Stimulated activated naive B cell treated with anti-CD40 and anti-IgM and Interleukin-4, amounts not matched to agents 10 μg/mL and 1 μg/mL and 100 μg/mL, for 72 hours (primary cell): ENCODE measurements around the gene AGBL1.
"Not testable (repeated sequence)": the region's sequence is repeated elsewhere in the genome, so short reads cannot be mapped to it uniquely, and the experiment has no call there.

ENCODE experiments used
- ATAC-seq, 2 donors: fragments of 150-1000 bp; cut with Tn5 transposase; replicated peaks; 2 replicates each; pipeline ENCODE4 v1.10.0; 2021; ENCODE audit warnings: moderate library complexity in 1 of 2
- DNase-seq: peaks from one replicate; pipeline ENCODE4 v3.0.0; 2021
- H3K27ac Mint-ChIP-seq: one replicate; pipeline ENCODE4 v1.8.0; 2022; ENCODE audit warnings: mild to moderate bottlenecking, mixed read lengths
- H3K27me3 Mint-ChIP-seq, 2 donors: one replicate each; pipeline ENCODE4 v1.8.0; 2022; ENCODE audit warnings: mixed read lengths in 2 of 2
- H3K36me3 Mint-ChIP-seq, 2 donors: one replicate each; pipeline ENCODE4 v1.8.0; 2022; ENCODE audit warnings: mixed read lengths in 2 of 2, mild to moderate bottlenecking in 1 of 2
- H3K4me1 Mint-ChIP-seq, 2 donors: one replicate each; pipeline ENCODE4 v1.8.0; 2022; ENCODE audit warnings: mixed read lengths in 2 of 2, mild to moderate bottlenecking in 1 of 2
- H3K4me3 Mint-ChIP-seq, 2 donors: one replicate each; pipeline ENCODE4 v1.8.0; 2022; ENCODE audit warnings: mild to moderate bottlenecking in 2 of 2, mixed read lengths in 2 of 2, moderate library complexity in 1 of 2
- H3K9me3 Mint-ChIP-seq, 2 donors: one replicate each; pipeline ENCODE4 v1.8.0; 2022; ENCODE audit warnings: mixed read lengths in 2 of 2, mild to moderate bottlenecking in 1 of 2

Gene AGBL1

GRCh38 chr15:86878844-86879243 lies 799.2 kb downstream of the AGBL1 start:
- H3K36me3 Mint-ChIP-seq, H3K4me3 Mint-ChIP-seq, H3K27ac Mint-ChIP-seq, H3K4me1 Mint-ChIP-seq, H3K27me3 Mint-ChIP-seq, DNase-seq, H3K9me3 Mint-ChIP-seq: not testable (repeated sequence)
- ATAC-seq: peak; percentile 16 to 38

DNA sequence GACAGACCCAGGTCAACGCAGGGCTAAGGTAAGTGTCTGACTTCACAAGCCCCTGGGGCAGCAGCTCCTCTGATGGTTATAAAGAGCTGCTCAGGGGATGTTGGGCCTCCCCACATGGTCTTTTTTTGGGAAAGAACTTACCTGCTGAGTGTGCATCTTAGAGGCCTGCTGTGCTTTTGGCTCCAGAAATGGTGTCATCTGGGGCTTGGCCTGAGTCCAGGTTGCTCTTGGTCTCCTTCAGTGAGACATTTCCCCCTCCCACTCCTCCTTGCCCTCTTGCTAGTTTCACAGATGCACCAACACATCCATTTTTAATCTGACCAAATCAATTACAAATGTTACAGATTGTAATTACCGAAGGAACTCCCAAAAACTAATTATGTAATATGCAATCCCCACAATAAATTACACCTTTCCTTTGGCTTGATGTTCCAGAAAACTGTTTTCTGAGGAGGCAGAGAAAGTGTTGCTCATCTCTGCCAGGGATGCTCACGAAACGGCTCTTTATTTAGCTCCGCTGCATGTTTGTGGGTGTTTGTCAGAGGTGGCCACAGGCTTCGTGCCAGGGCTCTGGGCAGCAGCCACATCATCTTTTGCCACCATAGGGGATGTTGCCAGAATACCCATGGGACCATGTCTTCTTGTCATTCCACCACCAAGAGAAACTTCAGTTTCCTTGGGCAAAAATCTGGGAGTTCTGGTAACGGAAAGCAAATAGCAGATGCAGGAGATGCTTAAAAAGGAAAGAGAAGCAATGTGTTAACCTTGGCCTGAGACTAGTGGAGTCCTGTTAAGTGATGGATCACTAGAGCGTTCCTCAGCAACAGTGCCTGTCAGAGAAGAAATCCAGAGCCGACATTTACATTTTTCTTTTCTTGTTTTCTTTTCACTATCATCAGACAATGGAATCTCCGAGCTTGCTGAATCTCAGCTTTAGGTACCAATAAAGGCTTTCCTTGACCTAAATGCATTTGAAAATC lies 799.9 kb downstream of the AGBL1 start:
- no peak for ATAC-seq
- H3K9me3 Mint-ChIP-seq: peaks cover 0 to 4% of the 10 kb centered on the region in 2 donors
- no peak for DNase-seq
- no peaks in the 10 kb centered on the region for H3K4me1 Mint-ChIP-seq
- H3K36me3 Mint-ChIP-seq: no peaks in the 10 kb centered on the region
- H3K27me3 Mint-ChIP-seq: no peaks in the 10 kb centered on the region
- no peak overlapping the region for H3K27ac Mint-ChIP-seq
- H3K4me3 Mint-ChIP-seq: no peak overlapping the region

DNA sequence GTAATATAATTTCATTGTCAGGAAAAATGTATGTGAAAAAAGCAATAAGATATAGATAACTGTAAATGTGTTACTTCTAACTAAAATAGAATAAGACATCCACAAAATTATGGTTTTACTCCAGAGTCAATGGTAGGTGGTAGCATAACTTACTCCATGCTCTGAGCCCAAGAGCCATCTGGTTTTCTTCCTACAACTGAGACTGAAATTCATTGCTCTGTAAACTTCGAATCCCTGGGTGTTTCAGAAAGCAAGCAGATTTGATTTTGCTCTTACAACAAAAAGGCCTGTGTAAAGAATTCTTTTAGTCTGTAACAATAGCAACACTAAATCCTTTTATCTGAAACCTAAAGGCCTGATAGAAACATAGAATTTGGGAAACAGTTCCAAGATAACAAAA lies 805.9 kb downstream of the AGBL1 start:
- ATAC-seq: no peak
- H3K27ac Mint-ChIP-seq: no peak overlapping the region
- no peaks in the 10 kb centered on the region for H3K36me3 Mint-ChIP-seq
- H3K9me3 Mint-ChIP-seq: peaks cover 0 to 1% of the 10 kb centered on the region in 2 donors
- DNase-seq: no peak
- H3K4me1 Mint-ChIP-seq: no peaks in the 10 kb centered on the region
- no peak overlapping the region for H3K4me3 Mint-ChIP-seq
- no peaks in the 10 kb centered on the region for H3K27me3 Mint-ChIP-seq

GRCh38 chr15:86892774-86893449 lies 813.2 kb downstream of the AGBL1 start:
- Mint-ChIP-seq H3K4me1 (no peaks in the 10 kb centered on the region), H3K4me3 (no peak overlapping the region), H3K27me3 (no peaks in the 10 kb centered on the region), H3K36me3 (no peaks in the 10 kb centered on the region), H3K27ac (no peak overlapping the region), H3K9me3 (peaks cover 4 to 7% of the 10 kb centered on the region in 2 donors)
- DNase-seq (no peak), ATAC-seq (no peak)

DNA sequence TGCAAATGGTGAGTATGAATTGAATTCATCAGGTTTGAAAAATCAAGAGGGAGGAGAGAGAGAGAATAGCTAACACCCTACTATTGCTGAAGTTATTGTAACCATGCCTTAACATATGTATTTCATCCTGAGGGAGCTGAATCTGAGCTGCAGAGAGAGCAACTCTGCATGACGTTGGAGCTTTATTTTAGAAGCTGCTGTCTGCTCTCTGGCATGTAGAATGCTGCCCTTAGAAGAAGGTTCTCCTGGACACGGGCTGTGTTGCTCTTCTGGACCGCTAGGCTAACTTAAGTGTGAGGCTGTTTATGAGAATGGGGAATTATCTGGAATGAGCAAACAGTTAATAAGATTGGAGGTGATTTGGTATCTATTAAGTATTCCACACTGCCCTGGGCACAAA lies 814.6 kb downstream of the AGBL1 start:
- H3K4me1 Mint-ChIP-seq: no peaks in the 10 kb centered on the region
- H3K27ac Mint-ChIP-seq: no peak overlapping the region
- H3K9me3 Mint-ChIP-seq: peaks cover 7 to 10% of the 10 kb centered on the region in 2 donors
- H3K36me3 Mint-ChIP-seq: no peaks in the 10 kb centered on the region
- no peak overlapping the region for H3K4me3 Mint-ChIP-seq
- no peaks in the 10 kb centered on the region for H3K27me3 Mint-ChIP-seq
- DNase-seq (no peak), ATAC-seq (no peak)

GRCh38 chr15:86903642-86904421 lies 824.2 kb downstream of the AGBL1 start:
- H3K36me3 Mint-ChIP-seq: no peaks in the 10 kb centered on the region
- H3K27ac Mint-ChIP-seq: no peak overlapping the region
- DNase-seq (no peak), ATAC-seq (no peak)
- H3K4me3 Mint-ChIP-seq: no peak overlapping the region
- no peaks in the 10 kb centered on the region for H3K4me1 Mint-ChIP-seq
- H3K9me3 Mint-ChIP-seq: peaks cover 2 to 10% of the 10 kb centered on the region in 2 donors
- peaks cover 5% of the 10 kb centered on the region in 2 donors for H3K27me3 Mint-ChIP-seq

DNA sequence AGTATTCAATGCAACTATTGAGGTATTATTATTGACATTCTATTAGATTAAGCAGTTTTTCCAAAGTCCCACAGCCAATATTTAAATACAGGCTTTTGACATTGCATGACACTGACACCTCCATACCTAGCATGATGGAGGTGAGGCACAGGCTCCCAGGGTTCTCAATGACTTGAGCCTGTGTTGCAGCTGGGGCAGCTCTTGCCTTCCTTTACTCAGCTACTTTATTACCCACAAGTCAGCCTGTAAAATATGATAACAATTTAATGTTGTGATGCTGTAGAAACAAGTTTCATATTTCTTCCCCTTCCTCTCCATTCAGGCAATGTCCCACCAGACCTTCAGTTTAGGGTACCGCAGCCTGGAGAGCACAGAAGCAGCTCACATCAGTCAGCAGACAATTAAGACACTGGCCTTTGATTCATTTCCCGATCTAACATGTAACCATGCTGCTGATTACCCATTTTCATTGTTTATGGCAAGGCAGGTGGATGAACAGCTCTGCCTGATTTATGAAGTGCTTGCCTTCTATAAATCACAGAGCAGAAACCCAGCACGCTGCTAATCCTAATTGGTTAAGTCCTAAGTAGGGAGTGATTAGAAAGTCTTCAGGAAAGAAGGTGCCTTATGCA lies 826.1 kb downstream of the AGBL1 start:
- Mint-ChIP-seq H3K9me3 (peaks cover 0 to 6% of the 10 kb centered on the region in 2 donors), H3K27ac (no peak overlapping the region), H3K4me3 (no peak overlapping the region), H3K27me3 (peaks cover 5% of the 10 kb centered on the region in 2 donors), H3K36me3 (no peaks in the 10 kb centered on the region), H3K4me1 (no peaks in the 10 kb centered on the region)
- ATAC-seq: no peak
- DNase-seq: no peak

- Mint-ChIP-seq H3K36me3 (no peaks in the 10 kb centered on the region), H3K27me3 (peaks cover 5% of the 10 kb centered on the region in 2 donors), H3K27ac (no peak overlapping the region), H3K9me3 (peaks cover 0 to 6% of the 10 kb centered on the region in 2 donors), H3K4me3 (no peak overlapping the region), H3K4me1 (no peaks in the 10 kb centered on the region)
- DNase-seq: no peak
- no peak for ATAC-seq
These were observed 826.7 kb downstream of the AGBL1 start for GRCh38 chr15:86906376-86906775.

DNA sequence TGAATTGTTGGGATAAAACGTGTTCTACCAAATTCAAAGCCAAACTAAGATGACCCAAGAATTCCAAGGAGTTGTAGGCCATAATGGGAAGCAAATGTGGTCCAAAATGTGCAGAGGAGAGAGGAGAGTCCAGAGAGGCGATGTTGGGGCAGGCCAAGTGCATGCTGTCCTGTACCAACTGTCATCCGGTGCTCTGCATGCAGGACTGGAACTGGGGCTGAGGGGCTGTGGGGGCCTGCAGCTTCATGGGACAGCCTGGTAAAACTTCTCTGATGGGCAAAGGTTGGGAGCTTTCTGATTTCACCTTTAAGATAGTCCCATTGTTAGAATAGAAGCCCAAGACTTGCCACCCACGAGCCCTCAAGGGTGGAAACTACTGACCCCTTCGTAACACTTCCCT lies 831.4 kb downstream of the AGBL1 start:
- H3K27ac Mint-ChIP-seq: no peak overlapping the region
- no peaks in the 10 kb centered on the region for H3K4me1 Mint-ChIP-seq
- peaks cover 0 to 6% of the 10 kb centered on the region in 2 donors for H3K9me3 Mint-ChIP-seq
- DNase-seq (no peak), ATAC-seq (no peak)
- no peaks in the 10 kb centered on the region for H3K36me3 Mint-ChIP-seq
- H3K4me3 Mint-ChIP-seq: no peak overlapping the region
- H3K27me3 Mint-ChIP-seq: peaks cover 0 to 5% of the 10 kb centered on the region in 2 donors

DNA sequence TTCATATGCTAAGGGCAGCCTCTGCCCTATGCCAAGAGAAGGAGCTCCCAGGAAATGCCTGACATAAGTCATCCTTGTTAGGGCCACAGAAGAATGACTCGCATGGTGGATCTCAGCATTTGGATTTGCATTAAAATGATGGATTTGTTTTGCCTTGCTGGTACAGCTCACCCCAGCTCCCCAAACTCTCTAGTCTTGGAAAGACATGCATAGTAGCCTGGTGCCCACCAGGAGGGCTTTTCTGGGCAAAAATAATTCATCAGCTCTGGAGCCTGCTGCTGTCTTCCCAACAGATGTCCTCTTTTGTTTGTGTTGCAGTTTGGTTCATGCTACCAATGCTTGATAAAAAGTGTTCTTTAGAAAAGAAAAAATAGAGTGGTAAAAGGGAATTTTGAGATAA lies 833.0 kb downstream of the AGBL1 start:
- H3K4me3 Mint-ChIP-seq: no peak overlapping the region
- H3K27ac Mint-ChIP-seq: no peak overlapping the region
- no peaks in the 10 kb centered on the region for H3K27me3 Mint-ChIP-seq
- H3K4me1 Mint-ChIP-seq: no peaks in the 10 kb centered on the region
- H3K36me3 Mint-ChIP-seq: no peaks in the 10 kb centered on the region
- peaks cover 0 to 6% of the 10 kb centered on the region in 2 donors for H3K9me3 Mint-ChIP-seq
- ATAC-seq: no peak
- DNase-seq: no peak

GRCh38 chr15:86915811-86916331 lies 836.2 kb downstream of the AGBL1 start:
- DNase-seq (no peak), ATAC-seq (peak; percentile 48 to 50)
- H3K4me3 Mint-ChIP-seq: no peak overlapping the region
- no peaks in the 10 kb centered on the region for H3K36me3 Mint-ChIP-seq
- no peak overlapping the region for H3K27ac Mint-ChIP-seq
- no peaks in the 10 kb centered on the region for H3K9me3 Mint-ChIP-seq
- H3K27me3 Mint-ChIP-seq: no peaks in the 10 kb centered on the region
- H3K4me1 Mint-ChIP-seq: no peaks in the 10 kb centered on the region

DNA sequence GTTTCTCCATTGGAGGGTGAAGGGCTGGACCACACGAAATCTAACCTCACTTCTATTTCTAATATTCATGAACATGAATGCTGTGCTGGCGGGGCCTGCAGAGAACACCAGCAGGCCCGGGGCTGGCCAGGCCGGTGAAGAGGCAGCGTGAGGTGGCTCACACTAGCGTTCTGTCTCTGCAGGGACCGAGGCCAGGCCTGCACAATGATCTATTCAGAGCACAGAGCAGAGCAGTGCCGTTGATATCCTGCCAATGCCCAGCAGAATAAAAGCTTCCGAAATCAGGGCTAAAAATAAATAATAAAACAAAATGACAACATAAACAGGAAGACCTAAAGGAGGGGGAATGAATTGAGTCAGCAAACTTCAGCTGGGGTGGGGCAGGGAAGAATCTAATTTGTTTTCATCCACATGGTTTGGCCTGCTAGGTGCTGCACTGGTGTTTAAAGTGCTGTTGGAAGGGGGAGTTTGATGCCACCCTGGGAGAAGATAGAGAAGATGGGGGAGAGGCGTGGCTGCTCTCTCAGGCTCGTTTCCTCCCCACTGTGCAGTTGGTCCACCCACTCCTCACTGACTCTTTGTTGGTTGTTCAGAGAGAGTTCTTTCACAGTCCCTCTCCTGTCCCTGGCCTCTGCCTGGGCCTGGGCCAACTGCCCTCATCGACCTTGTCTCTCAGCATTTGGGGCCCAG lies 837.1 kb downstream of the AGBL1 start:
- no peaks in the 10 kb centered on the region for H3K9me3 Mint-ChIP-seq
- no peak overlapping the region for H3K27ac Mint-ChIP-seq
- ATAC-seq: no peak
- H3K4me1 Mint-ChIP-seq: no peaks in the 10 kb centered on the region
- H3K36me3 Mint-ChIP-seq: no peaks in the 10 kb centered on the region
- H3K27me3 Mint-ChIP-seq: no peaks in the 10 kb centered on the region
- DNase-seq: no peak
- H3K4me3 Mint-ChIP-seq: no peak overlapping the region

- Mint-ChIP-seq H3K9me3 (no peaks in the 10 kb centered on the region), H3K36me3 (no peaks in the 10 kb centered on the region)
These were observed 837.6 kb downstream of the AGBL1 start for GRCh38 chr15:86917361-86917671.

More at GRCh38 chr15:86917361-86917671, 837.6 kb downstream of the AGBL1 start:
- ATAC-seq (no peak), DNase-seq (no peak)
- Mint-ChIP-seq H3K27ac (no peak overlapping the region), H3K4me3 (no peak overlapping the region), H3K27me3 (no peaks in the 10 kb centered on the region), H3K4me1 (no peaks in the 10 kb centered on the region)
